Upper lobe of left lung (tissue), 4 donors: ENCODE data around the gene ZNF793.

ENCODE experiments used
- POLR2A ChIP-seq, 4 donors: fragments of 450-650 bp; IDR thresholded peaks; one replicate each; pipeline ENCODE4 v1.5.1; 2016 to 2017; ENCODE audit warnings: antibody characterized with exemption in 4 of 4, mild to moderate bottlenecking in 2 of 4
- TF ChIP-seq, protein P1 (sequence below), 6 experiments: fragments of 450-650 bp in 4 of 6; fragments of 200-600 bp in 2 of 6; sonication (generic) in 2 of 6; IDR thresholded peaks; one replicate each; pipeline ENCODE4 v1.5.1; 2016 to 2019; ENCODE audit warnings: antibody characterized with exemption in 6 of 6

DNA sequence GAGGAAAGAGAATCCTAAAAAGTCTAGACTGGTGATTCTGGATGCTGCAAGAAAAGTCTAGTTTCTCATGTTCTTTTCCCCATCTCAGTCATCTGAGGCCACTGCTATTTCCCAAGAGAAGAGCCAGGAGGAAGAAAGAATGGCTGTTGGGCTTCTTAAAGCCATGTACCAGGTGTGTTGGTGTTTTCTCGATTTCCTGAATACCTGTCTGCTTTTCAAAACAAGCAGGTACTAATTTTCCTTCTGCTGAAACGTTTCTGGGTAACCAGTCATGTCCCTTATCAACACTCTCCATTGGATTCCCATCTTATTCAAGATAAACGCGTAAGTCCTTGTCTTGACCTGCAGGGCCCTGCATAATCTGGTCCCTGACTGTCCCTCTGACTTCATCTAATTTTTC is 36.5 kb upstream of the ZNF793 start:
- TF ChIP-seq, protein P1, sequence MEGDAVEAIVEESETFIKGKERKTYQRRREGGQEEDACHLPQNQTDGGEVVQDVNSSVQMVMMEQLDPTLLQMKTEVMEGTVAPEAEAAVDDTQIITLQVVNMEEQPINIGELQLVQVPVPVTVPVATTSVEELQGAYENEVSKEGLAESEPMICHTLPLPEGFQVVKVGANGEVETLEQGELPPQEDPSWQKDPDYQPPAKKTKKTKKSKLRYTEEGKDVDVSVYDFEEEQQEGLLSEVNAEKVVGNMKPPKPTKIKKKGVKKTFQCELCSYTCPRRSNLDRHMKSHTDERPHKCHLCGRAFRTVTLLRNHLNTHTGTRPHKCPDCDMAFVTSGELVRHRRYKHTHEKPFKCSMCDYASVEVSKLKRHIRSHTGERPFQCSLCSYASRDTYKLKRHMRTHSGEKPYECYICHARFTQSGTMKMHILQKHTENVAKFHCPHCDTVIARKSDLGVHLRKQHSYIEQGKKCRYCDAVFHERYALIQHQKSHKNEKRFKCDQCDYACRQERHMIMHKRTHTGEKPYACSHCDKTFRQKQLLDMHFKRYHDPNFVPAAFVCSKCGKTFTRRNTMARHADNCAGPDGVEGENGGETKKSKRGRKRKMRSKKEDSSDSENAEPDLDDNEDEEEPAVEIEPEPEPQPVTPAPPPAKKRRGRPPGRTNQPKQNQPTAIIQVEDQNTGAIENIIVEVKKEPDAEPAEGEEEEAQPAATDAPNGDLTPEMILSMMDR (IDR thresholded peaks at IDR 0.05) = no peak
- TF ChIP-seq POLR2A (IDR thresholded peaks at IDR 0.05) = no peak
